NK-92 (cell line): ENCODE measurements around the gene GRIK4.

Experiments used
- DNase-seq: peaks from one replicate; lab custom pipeline; 2025; ENCODE audit not compliant: unreplicated experiment; lab: John Stamatoyannopoulos, UW

GRIK4 gene

GRCh38 chr11:120794748-120795147, 283.2 kb downstream of the GRIK4 start:
- DNase-seq, result no peak

- no peak for DNase-seq
Observed at GRCh38 chr11:120795185-120795584, 283.6 kb downstream of the GRIK4 start.

- DNase-seq, result no peak
Observed at GRCh38 chr11:120797143-120797542, 285.6 kb downstream of the GRIK4 start.

- DNase-seq, result no peak
Observed at GRCh38 chr11:120798854-120799253, 287.3 kb downstream of the GRIK4 start.

- no peak for DNase-seq
Observed at GRCh38 chr11:120800206-120800605, 288.7 kb downstream of the GRIK4 start.

- no peak for DNase-seq
Observed at GRCh38 chr11:120801801-120802689, 290.5 kb downstream of the GRIK4 start.

- DNase-seq, result no peak
Observed at GRCh38 chr11:120805960-120806555, 294.5 kb downstream of the GRIK4 start.

- no peak for DNase-seq
Observed at GRCh38 chr11:120807414-120808150, 296.0 kb downstream of the GRIK4 start.

GRCh38 chr11:120808616-120809050, 297.1 kb downstream of the GRIK4 start:
- no peak for DNase-seq

- no peak for DNase-seq
Observed at GRCh38 chr11:120810251-120810650, 298.7 kb downstream of the GRIK4 start.

GRCh38 chr11:120811199-120811598, 299.7 kb downstream of the GRIK4 start:
- DNase-seq, result no peak

- no peak for DNase-seq
Observed at GRCh38 chr11:120811731-120812130, 300.2 kb downstream of the GRIK4 start.

GRCh38 chr11:120814531-120815318, 303.2 kb downstream of the GRIK4 start:
- DNase-seq, result no peak

- DNase-seq, result no peak
Observed at GRCh38 chr11:120815319-120816100, 304.0 kb downstream of the GRIK4 start.

- DNase-seq, result no peak
Observed at GRCh38 chr11:120816176-120816575, 304.6 kb downstream of the GRIK4 start.

- DNase-seq, result no peak
Observed at GRCh38 chr11:120816711-120817110, 305.2 kb downstream of the GRIK4 start.

- DNase-seq, result no peak
Observed at GRCh38 chr11:120817158-120817557, 305.6 kb downstream of the GRIK4 start.

- no peak for DNase-seq
Observed at GRCh38 chr11:120818097-120818496, 306.5 kb downstream of the GRIK4 start.

GRCh38 chr11:120819003-120819402, 307.5 kb downstream of the GRIK4 start:
- no peak for DNase-seq
